Cardiac fibroblast (primary cell): ENCODE results near the gene AP3S2.

Experiments used
- DNase-seq, 2 donors: peaks; one replicate each; pipeline versions ENCODE4 v3.0.0 to v3.0.0-alpha.2; 2010; ENCODE audit warnings: low read depth in 2 of 2
- H3K4me3 ChIP-seq, 2 donors: replicated peaks in 1 of 2; 1 replicate in 1 of 2; 2 replicates in 1 of 2; pipeline ENCODE4 v1.5.1; 2011; ENCODE audit warnings: low read depth in 2 of 2, low read length in 2 of 2, mild to moderate bottlenecking in 2 of 2, moderate library complexity in 1 of 2
- CTCF ChIP-seq: IDR thresholded peaks from one replicate; pipeline ENCODE4 v1.5.1; 2011; ENCODE audit warnings: low read depth, mild to moderate bottlenecking, low read length, inconsistent platforms

AP3S2 gene

GRCh38 chr15:89847101-89847500 is 46.7 kb downstream of the AP3S2 start:
- no peak for DNase-seq
- H3K4me3 ChIP-seq = no peak overlapping the region
- no peak for TF ChIP-seq CTCF

- TF ChIP-seq CTCF = no peak
- peak; percentile 90 to 96 for DNase-seq
- no peak overlapping the region for H3K4me3 ChIP-seq
Measured at GRCh38 chr15:89845305-89845893, 48.4 kb downstream of the AP3S2 start.

GRCh38 chr15:89841962-89842361 is 51.8 kb downstream of the AP3S2 start:
- no peak overlapping the region for H3K4me3 ChIP-seq
- TF ChIP-seq CTCF = no peak
- no peak for DNase-seq

GRCh38 chr15:89841306-89841705 is 52.5 kb downstream of the AP3S2 start:
- no peak overlapping the region for H3K4me3 ChIP-seq
- TF ChIP-seq CTCF = no peak
- no peak for DNase-seq

- TF ChIP-seq CTCF = no peak
- no peak overlapping the region for H3K4me3 ChIP-seq
- no peak for DNase-seq
Measured at GRCh38 chr15:89839167-89839810, 54.5 kb downstream of the AP3S2 start.

- no peak for DNase-seq
- no peak overlapping the region for H3K4me3 ChIP-seq
- TF ChIP-seq CTCF = no peak
Measured at GRCh38 chr15:89837830-89838178, 56.0 kb downstream of the AP3S2 start.
